Measurements from ENCODE around the gene POLH. TPM values are rescaled to one million over a fixed set of nuclear protein-coding genes. Genes with fewer than 3 reads are reported as not detected.

Gene POLH
- total RNA-seq, 1 donor from 2014 or later, result 12.5 TPM

DNA sequence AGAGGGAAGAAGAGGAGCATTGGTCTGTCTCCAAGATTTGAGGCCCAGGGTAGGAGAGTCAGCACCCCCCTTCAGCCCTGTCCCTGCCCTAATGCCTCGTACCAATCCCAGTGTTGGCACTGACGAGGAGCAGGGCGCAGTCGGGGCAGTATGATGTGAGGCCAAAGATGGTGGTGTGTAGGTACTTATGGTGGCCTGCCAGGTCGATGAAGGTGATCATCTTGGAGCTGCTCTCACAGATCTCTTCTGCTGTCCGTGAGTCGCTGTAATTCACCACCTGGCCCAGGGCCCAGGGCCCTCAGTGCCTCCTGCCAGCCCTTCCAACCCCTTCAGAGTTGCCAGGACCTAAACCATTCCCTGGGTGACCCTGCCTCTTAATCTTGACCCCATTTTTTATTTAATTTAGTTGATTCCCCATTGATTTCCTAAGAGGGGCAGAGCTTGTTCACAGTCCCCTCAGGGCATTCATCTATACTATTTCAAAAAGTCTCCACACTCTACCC, 48.9 kb downstream of the POLH start:
- DNase-seq (ENCODE audit: low spot score), result no peak
- no peak overlapping the region for H3K4me3 Mint-ChIP-seq (ENCODE audit: unreplicated experiment)
- H3K27me3 Mint-ChIP-seq (ENCODE audit: unreplicated experiment), result peaks cover 10% of the 10 kb centered on the region
- no peak overlapping the region for H3K27ac Mint-ChIP-seq (ENCODE audit: unreplicated experiment)
- peaks cover 45% of the 10 kb centered on the region for H3K4me1 Mint-ChIP-seq (ENCODE audit: unreplicated experiment)
- TF ChIP-seq, protein P1, sequence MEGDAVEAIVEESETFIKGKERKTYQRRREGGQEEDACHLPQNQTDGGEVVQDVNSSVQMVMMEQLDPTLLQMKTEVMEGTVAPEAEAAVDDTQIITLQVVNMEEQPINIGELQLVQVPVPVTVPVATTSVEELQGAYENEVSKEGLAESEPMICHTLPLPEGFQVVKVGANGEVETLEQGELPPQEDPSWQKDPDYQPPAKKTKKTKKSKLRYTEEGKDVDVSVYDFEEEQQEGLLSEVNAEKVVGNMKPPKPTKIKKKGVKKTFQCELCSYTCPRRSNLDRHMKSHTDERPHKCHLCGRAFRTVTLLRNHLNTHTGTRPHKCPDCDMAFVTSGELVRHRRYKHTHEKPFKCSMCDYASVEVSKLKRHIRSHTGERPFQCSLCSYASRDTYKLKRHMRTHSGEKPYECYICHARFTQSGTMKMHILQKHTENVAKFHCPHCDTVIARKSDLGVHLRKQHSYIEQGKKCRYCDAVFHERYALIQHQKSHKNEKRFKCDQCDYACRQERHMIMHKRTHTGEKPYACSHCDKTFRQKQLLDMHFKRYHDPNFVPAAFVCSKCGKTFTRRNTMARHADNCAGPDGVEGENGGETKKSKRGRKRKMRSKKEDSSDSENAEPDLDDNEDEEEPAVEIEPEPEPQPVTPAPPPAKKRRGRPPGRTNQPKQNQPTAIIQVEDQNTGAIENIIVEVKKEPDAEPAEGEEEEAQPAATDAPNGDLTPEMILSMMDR (IDR thresholded peaks at IDR 0.05; ENCODE audit: unreplicated experiment), result no peak
- peaks cover 50% of the 10 kb centered on the region for H3K36me3 Mint-ChIP-seq (ENCODE audit: low read depth, unreplicated experiment)
- no peaks in the 10 kb centered on the region for H3K9me3 Mint-ChIP-seq (ENCODE audit: unreplicated experiment)

DNA sequence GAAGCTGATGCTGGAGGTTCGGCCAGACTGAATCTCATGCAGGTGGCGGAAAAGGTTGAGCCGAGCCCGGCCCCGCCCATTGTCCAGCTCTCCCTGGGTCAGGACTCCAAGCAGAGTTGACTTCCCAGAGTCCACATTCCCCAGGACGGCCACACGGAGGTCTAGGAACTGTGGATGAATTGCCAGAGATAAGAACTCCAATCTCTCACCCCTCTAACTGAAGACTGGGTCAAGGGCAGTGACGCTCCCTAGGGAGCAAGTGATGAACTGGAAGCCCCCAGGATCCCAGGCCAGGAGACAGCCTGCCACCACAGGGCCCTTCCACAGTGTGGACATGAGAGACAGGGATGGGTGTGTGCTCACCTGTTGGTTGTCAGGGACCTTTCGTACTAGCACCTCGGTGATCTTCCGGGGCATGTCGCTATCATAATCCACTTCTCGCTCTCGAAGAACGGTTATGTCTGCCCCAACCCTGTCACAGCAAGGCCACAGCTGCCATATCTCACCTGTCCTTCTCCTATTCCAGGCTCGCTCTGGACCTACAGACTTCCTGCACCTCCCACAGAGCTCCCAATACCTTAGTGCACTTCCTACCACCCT, 49.5 kb downstream of the POLH start:
- TF ChIP-seq, protein P1 (IDR thresholded peaks at IDR 0.05; ENCODE audit: unreplicated experiment), result no peak
- H3K36me3 Mint-ChIP-seq (ENCODE audit: low read depth, unreplicated experiment), result peaks cover 49% of the 10 kb centered on the region
- no peak for DNase-seq (ENCODE audit: low spot score)
- H3K27ac Mint-ChIP-seq (ENCODE audit: unreplicated experiment), result peak overlapping the region; percentile 48
- H3K27me3 Mint-ChIP-seq (ENCODE audit: unreplicated experiment), result peaks cover 16% of the 10 kb centered on the region
- peaks cover 44% of the 10 kb centered on the region for H3K4me1 Mint-ChIP-seq (ENCODE audit: unreplicated experiment)
- no peaks in the 10 kb centered on the region for H3K9me3 Mint-ChIP-seq (ENCODE audit: unreplicated experiment)
- no peak overlapping the region for H3K4me3 Mint-ChIP-seq (ENCODE audit: unreplicated experiment)

DNA sequence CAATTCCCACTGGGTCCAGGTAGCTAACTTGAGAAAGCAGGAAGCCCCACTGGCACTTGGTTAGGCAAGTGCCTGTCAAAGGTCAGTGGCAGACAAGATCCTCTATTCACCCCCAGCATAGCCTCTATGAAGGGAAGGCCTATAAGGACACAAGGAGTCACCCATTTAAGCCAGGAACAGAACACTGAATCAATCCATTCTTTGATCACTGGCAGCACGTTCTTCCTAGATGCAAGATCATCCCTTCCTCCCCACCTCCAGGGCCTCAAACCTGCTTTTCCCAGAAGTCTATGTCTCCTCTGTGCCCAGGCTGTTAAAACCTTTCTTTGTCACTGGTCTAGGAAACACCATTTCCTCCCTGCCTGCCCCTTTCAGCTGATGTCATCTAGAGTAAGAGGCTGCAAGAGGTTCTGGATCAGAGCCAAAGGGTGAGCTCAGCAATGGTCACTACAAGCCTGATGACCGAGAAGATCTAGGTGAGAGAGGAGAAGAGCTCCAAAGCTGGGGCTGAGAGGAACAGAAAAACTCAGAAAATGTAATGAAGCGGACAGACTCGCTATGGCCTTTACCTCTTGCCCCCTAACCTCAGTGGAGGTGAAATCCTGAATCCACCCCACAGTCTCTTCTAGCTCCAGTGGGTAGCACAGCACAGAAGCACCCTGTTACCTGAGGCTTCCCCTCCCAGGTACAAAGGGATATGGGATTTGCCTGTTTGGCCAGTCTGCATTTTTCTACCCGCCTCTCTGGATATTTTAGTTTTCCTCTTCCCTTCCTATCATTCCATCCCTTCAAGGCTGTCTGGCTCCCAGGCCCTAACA, 51.2 kb downstream of the POLH start:
- TF ChIP-seq, protein P1 (IDR thresholded peaks at IDR 0.05; ENCODE audit: unreplicated experiment), result no peak
- Mint-ChIP-seq H3K9me3 (ENCODE audit: unreplicated experiment) (no peaks in the 10 kb centered on the region), H3K4me1 (ENCODE audit: unreplicated experiment) (peaks cover 32% of the 10 kb centered on the region), H3K36me3 (ENCODE audit: low read depth, unreplicated experiment) (peaks cover 36% of the 10 kb centered on the region), H3K4me3 (ENCODE audit: unreplicated experiment) (peak overlapping the region; percentile 98), H3K27me3 (ENCODE audit: unreplicated experiment) (peaks cover 17% of the 10 kb centered on the region), H3K27ac (ENCODE audit: unreplicated experiment) (peak overlapping the region; percentile 98)
- DNase-seq (ENCODE audit: low spot score), result peak; percentile 35

DNA sequence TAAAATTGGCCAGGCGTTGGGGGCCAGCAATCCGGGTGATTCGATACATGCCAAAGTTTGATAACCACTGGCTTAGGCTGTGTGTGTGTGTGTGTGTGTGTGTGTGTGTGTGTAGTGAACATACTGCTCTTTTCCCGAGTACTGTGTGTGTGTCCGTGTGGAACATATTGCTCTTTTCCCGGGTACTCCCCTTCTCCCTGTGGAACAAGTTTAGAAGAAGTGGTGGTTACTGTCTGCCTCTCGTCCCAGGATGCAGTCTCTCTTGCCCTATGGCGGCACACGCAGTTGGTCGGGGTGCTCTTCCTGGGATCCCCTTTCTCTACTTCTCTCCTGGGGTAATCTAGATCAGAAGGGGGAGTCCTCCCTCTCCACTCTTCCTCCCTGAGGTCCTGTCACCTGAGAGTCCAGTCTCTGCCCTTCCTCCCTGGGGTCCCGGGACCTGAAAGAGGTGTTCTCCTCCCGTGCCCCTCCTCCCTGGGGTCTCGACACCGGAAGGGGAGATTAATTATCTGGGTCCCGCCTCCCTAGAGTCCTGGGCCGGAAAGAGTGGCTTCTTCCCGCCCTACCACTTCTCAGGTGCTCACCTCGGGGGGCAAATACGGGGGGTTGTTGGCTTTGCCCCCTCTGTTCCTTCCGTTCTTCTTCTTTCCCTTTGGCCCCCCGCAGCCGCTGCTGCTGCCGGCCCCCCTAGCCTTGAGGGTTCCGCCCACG, 52.6 kb downstream of the POLH start:
- Mint-ChIP-seq H3K36me3 (ENCODE audit: low read depth, unreplicated experiment) (peaks cover 25% of the 10 kb centered on the region), H3K4me1 (ENCODE audit: unreplicated experiment) (peaks cover 26% of the 10 kb centered on the region), H3K9me3 (ENCODE audit: unreplicated experiment) (no peaks in the 10 kb centered on the region), H3K27me3 (ENCODE audit: unreplicated experiment) (peaks cover 17% of the 10 kb centered on the region), H3K27ac (ENCODE audit: unreplicated experiment) (peak overlapping the region; percentile 88), H3K4me3 (ENCODE audit: unreplicated experiment) (peak overlapping the region; percentile 98)
- TF ChIP-seq, protein P1 (IDR thresholded peaks at IDR 0.05; ENCODE audit: unreplicated experiment), result no peak
- DNase-seq (ENCODE audit: low spot score), result peak; percentile 41

Measured in endothelial cell (in vitro differentiated cells).